Measurements from ENCODE around the gene TRPC6.

The TRPC6 gene

GRCh38 chr11:101435408-101435973, 148.3 kb downstream of the TRPC6 start:
- no peaks in the 10 kb centered on the region for H3K27me3 Mint-ChIP-seq
- no peak for DNase-seq
- no peak overlapping the region for H3K27ac Mint-ChIP-seq
- H3K4me3 Mint-ChIP-seq: no peak overlapping the region
- no peak for ATAC-seq (replicated peaks)
- H3K4me1 Mint-ChIP-seq: no peaks in the 10 kb centered on the region
- peaks cover 1 to 3% of the 10 kb centered on the region in 2 donors for H3K9me3 Mint-ChIP-seq
- no peaks in the 10 kb centered on the region for H3K36me3 Mint-ChIP-seq

GRCh38 chr11:101434026-101434643, 149.7 kb downstream of the TRPC6 start:
- no peak for DNase-seq
- no peak for ATAC-seq (replicated peaks)
- Mint-ChIP-seq H3K9me3 (peaks cover 3 to 9% of the 10 kb centered on the region in 2 donors), H3K27ac (no peak overlapping the region), H3K4me3 (no peak overlapping the region), H3K36me3 (no peaks in the 10 kb centered on the region), H3K27me3 (no peaks in the 10 kb centered on the region), H3K4me1 (no peaks in the 10 kb centered on the region)

DNA sequence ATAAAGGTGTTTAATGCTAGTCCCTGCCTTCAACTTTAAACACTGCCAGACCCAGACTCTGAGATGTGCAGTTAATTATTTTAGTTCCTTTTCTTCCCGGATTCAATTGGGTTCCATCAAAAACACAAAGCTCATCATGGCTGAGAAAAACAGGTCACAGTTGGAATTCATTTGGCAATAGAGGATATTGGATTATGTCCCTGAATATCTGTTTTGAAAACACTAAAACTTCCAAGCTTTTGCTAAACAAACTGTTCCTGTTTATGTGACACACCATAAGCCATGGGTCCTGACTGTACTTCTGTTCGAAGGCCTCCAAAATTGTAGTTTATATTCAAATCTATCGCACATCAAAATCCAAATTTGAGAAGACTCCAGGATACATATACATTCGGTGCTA, 150.7 kb downstream of the TRPC6 start:
- DNase-seq (no peak), ATAC-seq (replicated peaks) (no peak)
- Mint-ChIP-seq H3K4me3 (no peak overlapping the region), H3K27ac (no peak overlapping the region), H3K9me3 (peaks cover 10 to 19% of the 10 kb centered on the region in 2 donors), H3K4me1 (no peaks in the 10 kb centered on the region), H3K27me3 (no peaks in the 10 kb centered on the region), H3K36me3 (no peaks in the 10 kb centered on the region)

- no peak overlapping the region for H3K27ac Mint-ChIP-seq
- no peaks in the 10 kb centered on the region for H3K36me3 Mint-ChIP-seq
- DNase-seq (no peak), ATAC-seq (replicated peaks) (no peak)
- no peaks in the 10 kb centered on the region for H3K27me3 Mint-ChIP-seq
- H3K9me3 Mint-ChIP-seq: peaks cover 19 to 25% of the 10 kb centered on the region in 2 donors
- no peaks in the 10 kb centered on the region for H3K4me1 Mint-ChIP-seq
- H3K4me3 Mint-ChIP-seq: no peak overlapping the region
These were observed 153.9 kb downstream of the TRPC6 start for GRCh38 chr11:101429703-101430540.

DNA sequence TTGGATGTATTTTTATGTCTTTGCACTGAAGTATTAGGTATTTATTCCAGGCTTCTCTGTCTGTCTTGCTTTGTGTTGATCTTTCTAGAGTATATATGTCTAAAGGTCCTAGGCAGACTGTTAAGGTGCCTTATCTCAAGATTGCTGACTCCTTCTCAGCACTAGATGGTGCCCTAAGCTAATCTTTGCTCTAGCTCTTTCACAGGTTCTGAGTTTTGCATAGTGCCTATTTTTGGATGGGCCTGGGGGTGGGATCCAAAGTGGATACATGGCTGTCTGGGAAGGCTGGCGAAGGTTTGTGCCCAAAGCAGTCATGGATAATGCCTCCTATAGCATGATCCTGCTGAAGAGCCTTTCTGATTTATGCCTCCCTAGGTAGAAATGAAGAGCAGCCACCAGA, 154.9 kb downstream of the TRPC6 start:
- Mint-ChIP-seq H3K4me1 (no peaks in the 10 kb centered on the region), H3K27me3 (no peaks in the 10 kb centered on the region), H3K27ac (no peak overlapping the region), H3K36me3 (no peaks in the 10 kb centered on the region), H3K4me3 (no peak overlapping the region), H3K9me3 (peaks cover 19 to 25% of the 10 kb centered on the region in 2 donors)
- ATAC-seq (replicated peaks) (no peak), DNase-seq (no peak)

- no peaks in the 10 kb centered on the region for H3K27me3 Mint-ChIP-seq
- H3K27ac Mint-ChIP-seq: no peak overlapping the region
- ATAC-seq (replicated peaks): no peak
- no peaks in the 10 kb centered on the region for H3K36me3 Mint-ChIP-seq
- peaks cover 0 to 1% of the 10 kb centered on the region in 2 donors for H3K9me3 Mint-ChIP-seq
- H3K4me1 Mint-ChIP-seq: no peaks in the 10 kb centered on the region
- DNase-seq: no peak
- H3K4me3 Mint-ChIP-seq: no peak overlapping the region
These were observed 176.5 kb downstream of the TRPC6 start for GRCh38 chr11:101407324-101407723.

Measured in stimulated activated naive B cell treated with anti-CD40 and anti-IgM and Interleukin-4, amounts not matched to agents 10 μg/mL and 1 μg/mL and 100 μg/mL, for 72 hours (primary cell).